Psoas muscle (tissue), 8 donors: Measurements from ENCODE around the gene SDHAF2. TPM values are rescaled to one million over a fixed set of nuclear protein-coding genes. Genes with fewer than 3 reads are reported as not detected.

ENCODE experiments used
- ATAC-seq, 4 donors: fragments of 200-7000 bp; cut with Tn5 transposase; one replicate each; pipeline ENCODE4 v1.9.1; 2020; ENCODE audit warnings: moderate library complexity in 3 of 4, mild to moderate bottlenecking in 2 of 4
- DNase-seq, 2 donors: peaks; one replicate each; pipeline ENCODE4 v3.0.0-alpha.2; 2020
- H3K27ac ChIP-seq: fragments of 200-600 bp; one replicate; pipeline ENCODE4 v1.8.0; 2022
- H3K27me3 ChIP-seq, 3 donors: fragments of 200-600 bp in 1 of 3; one replicate each; pipeline versions ENCODE4 v1.6.1 to v1.8.0; 2013 to 2022; ENCODE audit warnings: low read length in 2 of 3, mild to moderate bottlenecking in 2 of 3, moderate library complexity in 1 of 3; ENCODE audit not compliant: insufficient read depth in 3 of 3
- H3K36me3 ChIP-seq, 2 donors: fragments of 200-600 bp in 1 of 2; one replicate each; pipeline versions ENCODE4 v1.6.1 to v1.8.0; 2013 to 2022; ENCODE audit warnings: low read depth in 1 of 2, mild to moderate bottlenecking in 1 of 2, moderate library complexity in 1 of 2; ENCODE audit not compliant: insufficient read depth in 1 of 2
- H3K4me1 ChIP-seq: fragments of 200-600 bp; one replicate; pipeline ENCODE4 v1.8.0; 2022
- H3K4me3 ChIP-seq: fragments of 200-600 bp; one replicate; pipeline ENCODE4 v1.8.0; 2022; ENCODE audit warnings: mild to moderate bottlenecking
- H3K9me3 ChIP-seq: fragments of 200-600 bp; one replicate; pipeline ENCODE4 v1.8.0; 2022
- CTCF ChIP-seq: fragments of 200-600 bp; IDR thresholded peaks from one replicate; pipeline ENCODE4 v1.8.0; 2022; ENCODE audit warnings: antibody characterized with exemption
- WGBS, 3 donors: extraction: QIAGEN DNeasy Blood & Tissue Kit; methylation state at CpG; one replicate each; pipeline versions ENCODE4 v1.1.6 to v1.1.7; 2013; 5-methylcytosine and 5-hydroxymethylcytosine counted together
- intact Hi-C, 2 donors: fragments of 100-400 bp; cut with DNase I; formaldehyde crosslinking; loops; one replicate each; pipeline versions ENCODE4 v1.11.0 to v1.14.2; 2022
- polyA plus RNA-seq, 3 donors: library from polyadenylated mRNA; stranded (reverse); fragments of 200-250 nt; gene quantifications; one replicate each; pipeline ENCODE4 v1.2.3, GENCODE V29; 2013
- total RNA-seq, 4 donors: library from RNA; stranded (reverse); fragmentation: NEBNext Ultra II Directional in 2 of 4; extraction: Animal tissue kit (Norgen Biotek cat#: 25700) in 2 of 4; gene quantifications; one replicate each; pipeline versions ENCODE4 v1.2.1 to v1.2.4, GENCODE V29; 2021 to 2023
- donor health status: healthy with polysubstance abuse.
- donor health status: DM: no; HTN: no; CAD: no; lungs with moderate emphysema.
- donor health status: Bipolar disorder and iron deficiency.
- donor health status: healthy.
- donor health status: DM: yes; HTN: yes; CAD: no.
- donor health status: DM: no; HTN: no; CAD: no.
- donor health status: DM: no; HTN: no; CAD: no.
- donor health status: DM: yes; HTN: yes; CAD: no.

SDHAF2 gene
- total and polyA plus RNA-seq, 7 donors: 29.4 to 103 (median 45.2) TPM

GRCh38 chr11:61437496-61437895, 7.6 kb downstream of the SDHAF2 start:
- no peak overlapping the region for H3K27ac ChIP-seq
- intact Hi-C loops: no loop called here
- no peak for TF ChIP-seq CTCF
- DNase-seq (no peak), ATAC-seq (no peak)
- peaks cover 6% of the 10 kb centered on the region for H3K4me1 ChIP-seq
- WGBS, 3 donors: 95 to 98% (median 98%) methylated on average over 5 of the region's 5 CpGs
- H3K4me3 ChIP-seq: no peak overlapping the region
- H3K9me3 ChIP-seq: no peaks in the 10 kb centered on the region
- no peaks in the 10 kb centered on the region for H3K27me3 ChIP-seq
- H3K36me3 ChIP-seq: peaks cover 15 to 59% of the 10 kb centered on the region in 2 donors

- intact Hi-C loops: loop anchor here in 1 of 2 donors (10.0 kb wide), 1 partner anchor 195 kb away; no protein-coding TSS in a partner anchor
- TF ChIP-seq CTCF: no peak
- Histone ChIP-seq H3K4me1 (peaks cover under 1% of the 10 kb centered on the region), H3K4me3 (no peak overlapping the region), H3K27me3 (no peaks in the 10 kb centered on the region), H3K27ac (no peak overlapping the region), H3K36me3 (peaks cover 15 to 76% of the 10 kb centered on the region in 2 donors), H3K9me3 (no peaks in the 10 kb centered on the region)
- 97% methylated on average over 1 of the region's 1 CpG for WGBS, 3 donors
- DNase-seq: no peak
- no peak for ATAC-seq
Observed at GRCh38 chr11:61439615-61440014, 9.7 kb downstream of the SDHAF2 start.

- ATAC-seq (no peak), DNase-seq (no peak)
- H3K4me1 ChIP-seq: peaks cover 31% of the 10 kb centered on the region
- peaks cover 9 to 92% of the 10 kb centered on the region in 2 donors for H3K36me3 ChIP-seq
- H3K4me3 ChIP-seq: no peak overlapping the region
- H3K27ac ChIP-seq: peak overlapping the region; percentile 48
- WGBS, 3 donors: 62 to 93% (median 65%) methylated on average over 6 of the region's 6 CpGs
- H3K9me3 ChIP-seq: no peaks in the 10 kb centered on the region
- no peaks in the 10 kb centered on the region for H3K27me3 ChIP-seq
- intact Hi-C loops: loop anchor here in 1 of 2 donors (10.0 kb wide), 1 partner anchor 192 kb away; no protein-coding TSS in a partner anchor
- TF ChIP-seq CTCF: no peak
Observed at GRCh38 chr11:61442616-61443015, 12.7 kb downstream of the SDHAF2 start.

DNA sequence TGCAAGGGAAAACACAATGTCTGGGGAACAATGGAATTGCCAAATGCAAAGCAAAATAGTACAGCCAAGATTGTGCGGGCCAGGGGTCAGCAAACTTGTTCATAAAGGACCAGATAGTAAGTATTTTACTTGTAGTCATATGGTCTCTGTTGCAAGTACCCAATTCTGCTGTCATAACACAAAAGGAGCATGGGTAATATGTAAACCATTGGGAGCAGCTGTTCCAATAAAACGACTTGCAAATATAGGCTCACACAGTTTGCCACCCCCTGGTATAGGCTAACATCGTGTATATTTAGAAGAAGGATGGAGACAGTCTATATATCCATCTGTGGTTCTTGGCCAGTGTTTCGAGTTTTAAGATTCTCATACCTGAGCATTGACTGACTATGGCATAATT, 15.6 kb downstream of the SDHAF2 start:
- Histone ChIP-seq H3K9me3 (no peaks in the 10 kb centered on the region), H3K4me1 (peaks cover 51% of the 10 kb centered on the region), H3K27ac (peak overlapping the region; percentile 89), H3K36me3 (peaks cover 0 to 80% of the 10 kb centered on the region in 2 donors), H3K27me3 (no peaks in the 10 kb centered on the region), H3K4me3 (no peak overlapping the region)
- DNase-seq (no peak), ATAC-seq (no peak)
- intact Hi-C loops: loop anchor here in 1 of 2 donors (10.0 kb wide), 1 partner anchor 189 kb away; no protein-coding TSS in a partner anchor
- TF ChIP-seq CTCF: no peak
- 69 to 79% (median 73%) methylated on average over 4 of the region's 4 CpGs for WGBS, 3 donors

- peak; percentile 93 to 97 for DNase-seq
- intact Hi-C loops: loop anchor here in 1 of 2 donors (2.0 to 10.0 kb wide), 2 partner anchors 69 to 189 kb away; no protein-coding TSS in a partner anchor
- 16 to 19% (median 17%) methylated on average over 7 of the region's 7 CpGs for WGBS, 3 donors
- Histone ChIP-seq H3K4me3 (no peak overlapping the region), H3K27ac (peak overlapping the region; percentile 89), H3K36me3 (peaks cover 0 to 78% of the 10 kb centered on the region in 2 donors), H3K9me3 (no peaks in the 10 kb centered on the region), H3K27me3 (no peaks in the 10 kb centered on the region), H3K4me1 (peaks cover 51% of the 10 kb centered on the region)
- peak; percentile 88 for TF ChIP-seq CTCF
- ATAC-seq: peak; percentile 83 to 87 (median 86)
Observed at GRCh38 chr11:61446211-61446651, 16.3 kb downstream of the SDHAF2 start.
